GM18861 (cell line): ENCODE measurements around the gene DRD3.

Source experiments
- ATAC-seq: cut with Tn5 transposase; IDR thresholded peaks from one replicate; pipeline ENCODE4 v1.9.1; 2021; ENCODE audit not compliant: unreplicated experiment

The DRD3 gene

GRCh38 chr3:114122027-114122709 lies 56.7 kb downstream of the DRD3 start:
- no peak for ATAC-seq

DNA sequence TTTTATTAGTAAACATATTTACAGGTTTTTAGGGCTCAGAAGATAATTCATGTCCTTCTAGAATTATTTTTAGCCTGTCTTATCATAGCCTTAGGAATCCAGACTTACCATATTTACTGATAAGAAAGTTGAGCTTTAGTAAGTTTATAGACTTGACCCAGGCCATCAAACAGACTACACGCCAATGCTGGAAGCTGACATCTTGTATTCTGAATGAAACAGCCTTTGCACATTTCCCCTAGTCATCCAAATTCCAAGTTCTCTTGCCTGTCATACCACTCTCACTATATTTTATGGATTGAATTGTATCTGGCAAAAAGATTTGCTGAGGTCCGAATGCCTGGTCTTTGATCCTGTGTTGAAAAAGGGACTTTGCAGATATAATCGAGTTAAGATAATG lies 58.6 kb downstream of the DRD3 start:
- no peak for ATAC-seq

DNA sequence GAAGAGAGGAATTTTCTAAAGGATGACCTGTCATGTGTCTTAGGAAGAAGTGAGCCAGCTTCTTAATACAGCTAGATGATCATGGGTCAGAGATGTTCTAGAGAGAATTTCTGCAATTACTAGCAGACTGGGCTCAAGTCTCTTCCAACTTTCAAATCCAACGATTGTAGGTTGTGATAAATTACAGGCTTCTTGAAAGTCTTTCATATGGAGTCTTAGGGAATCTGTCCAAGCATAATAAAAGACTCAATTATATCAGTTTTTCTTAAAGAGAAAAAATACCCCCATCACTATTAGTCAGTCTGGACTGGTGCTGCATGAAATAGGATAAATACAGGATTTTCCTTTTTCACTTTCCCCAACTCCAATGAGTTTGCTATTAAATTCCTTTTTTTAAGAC lies 59.1 kb downstream of the DRD3 start:
- no peak for ATAC-seq

DNA sequence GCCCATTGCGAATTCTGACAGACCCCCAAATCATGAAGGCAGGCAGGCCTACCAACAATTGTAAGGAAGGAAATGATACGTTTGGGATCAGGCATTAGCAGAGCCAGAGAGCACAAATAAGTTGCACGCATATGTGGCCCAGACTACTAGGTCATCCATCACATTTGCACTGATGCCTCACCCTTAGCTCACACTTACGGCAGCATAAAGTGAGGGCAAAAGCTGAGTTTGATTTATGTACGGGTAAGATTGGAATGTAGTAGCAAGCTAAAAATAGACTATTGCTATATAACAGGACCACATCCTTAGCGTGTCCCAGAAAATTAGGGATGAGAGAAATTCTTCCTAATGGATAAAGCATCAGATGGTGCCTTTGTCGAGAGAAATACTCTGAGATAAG lies 63.7 kb downstream of the DRD3 start:
- ATAC-seq = no peak

GRCh38 chr3:114114719-114115118 lies 64.1 kb downstream of the DRD3 start:
- ATAC-seq = no peak

GRCh38 chr3:114112696-114113095 lies 66.2 kb downstream of the DRD3 start:
- no peak for ATAC-seq

DNA sequence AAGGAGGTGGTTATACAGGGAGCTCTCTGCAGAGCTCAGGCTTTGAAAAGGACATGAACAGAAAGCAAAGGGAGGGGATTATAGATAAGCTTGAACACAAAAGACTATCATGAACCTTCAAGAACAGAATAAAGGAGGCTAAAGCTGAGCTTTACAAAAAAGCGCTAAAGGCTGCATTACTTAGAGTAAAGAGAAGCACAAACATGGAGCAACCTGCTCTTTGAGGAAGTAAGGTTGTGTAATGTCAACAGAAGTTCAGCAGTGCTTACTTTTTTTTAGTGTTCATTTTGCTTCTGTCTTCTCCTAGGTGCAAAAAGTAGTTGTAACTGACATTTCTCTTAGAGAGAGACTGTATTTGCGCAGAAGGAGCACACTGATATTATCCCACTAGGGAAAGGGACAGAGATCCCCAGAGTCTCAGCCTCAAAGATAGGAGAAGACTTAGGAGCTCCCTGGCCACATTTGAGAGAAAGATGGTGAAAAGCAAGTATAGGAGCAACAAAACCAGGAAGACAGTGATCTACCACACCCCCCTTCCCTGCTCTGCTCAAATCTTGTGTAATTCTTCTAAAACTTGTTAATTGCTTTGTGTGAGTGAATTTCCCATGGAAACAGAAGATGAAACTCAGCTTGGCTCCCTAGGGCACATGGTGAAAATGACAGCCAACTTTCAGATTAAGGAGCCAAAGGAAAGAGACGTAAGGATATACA lies 67.6 kb downstream of the DRD3 start:
- ATAC-seq = no peak

DNA sequence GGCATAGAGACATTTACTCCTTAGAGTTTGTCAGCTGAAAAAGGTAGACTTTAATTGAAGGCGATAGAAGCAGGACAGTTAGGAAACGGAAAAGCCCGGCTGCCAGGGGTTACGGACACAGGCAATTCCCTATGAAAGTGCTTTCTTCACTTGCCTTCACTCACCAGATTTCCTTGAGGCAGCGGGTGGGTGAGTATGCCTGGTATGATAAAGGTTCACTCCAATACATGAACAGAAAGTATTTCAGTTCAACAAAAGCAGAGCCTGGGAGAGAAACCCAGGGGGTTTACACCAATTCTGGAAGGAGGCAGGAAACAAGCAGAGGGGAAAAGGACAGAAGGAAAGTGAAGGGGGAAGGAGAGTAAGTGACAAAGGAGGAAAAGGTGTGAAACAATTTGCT lies 68.4 kb downstream of the DRD3 start:
- no peak for ATAC-seq

DNA sequence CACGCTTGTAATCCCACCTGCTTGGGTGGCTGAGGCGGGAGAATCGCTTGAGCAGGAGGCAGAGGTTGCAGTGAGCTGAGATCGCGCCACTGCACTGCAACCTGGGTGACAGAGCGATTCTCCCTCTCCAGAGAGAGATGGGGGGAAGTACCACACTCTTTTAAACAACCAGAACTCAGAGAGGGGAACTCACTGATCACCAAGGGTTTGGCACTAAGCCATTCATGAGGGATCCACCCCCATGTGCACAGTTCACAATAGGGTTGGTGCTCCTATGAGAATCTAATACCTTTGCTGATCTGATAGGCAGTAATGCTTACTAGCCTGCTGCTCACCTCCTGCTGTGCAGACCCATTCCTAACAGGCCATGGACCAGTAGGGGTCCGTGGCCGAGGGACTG lies 70.7 kb downstream of the DRD3 start:
- ATAC-seq = no peak

DNA sequence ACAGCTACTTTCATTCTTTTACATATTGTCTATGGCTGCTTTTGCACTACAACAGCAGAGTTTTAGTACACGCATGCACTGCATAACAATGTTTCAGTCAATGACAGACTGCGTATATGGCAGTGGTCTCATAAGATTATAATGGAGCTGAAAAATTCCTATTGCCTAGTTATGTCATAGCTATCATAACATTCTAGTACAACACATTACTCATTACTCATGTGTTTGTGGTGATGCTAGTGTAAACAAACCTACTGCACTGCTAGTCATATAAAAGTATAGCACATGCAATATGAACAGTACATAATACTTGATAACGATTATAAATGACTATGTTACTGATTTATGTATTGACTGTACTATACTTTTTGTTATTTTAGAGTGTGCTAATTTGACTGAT lies 74.4 kb downstream of the DRD3 start:
- no peak for ATAC-seq

- no peak for ATAC-seq
These were observed 75.0 kb downstream of the DRD3 start for GRCh38 chr3:114103858-114104257.

DNA sequence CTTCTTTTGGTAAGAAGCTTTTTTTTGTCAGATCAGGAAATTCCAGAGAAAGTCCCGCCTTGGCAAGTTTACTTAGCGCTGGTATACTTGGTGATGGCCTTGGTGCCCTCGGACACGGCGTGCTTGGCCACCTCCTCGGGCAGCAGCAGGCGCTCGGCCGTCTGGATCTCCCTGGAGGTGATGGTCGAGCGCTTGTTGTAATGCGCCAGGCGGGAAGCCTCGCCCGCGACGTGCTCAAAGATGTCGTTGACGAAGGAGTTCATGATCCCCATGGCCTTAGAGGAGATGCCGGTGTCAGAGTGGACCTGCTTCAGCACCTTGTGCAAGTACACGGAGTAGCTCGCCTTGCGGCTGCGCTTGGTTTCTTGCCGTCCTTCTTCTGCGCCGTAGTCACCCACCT lies 75.7 kb downstream of the DRD3 start:
- ATAC-seq = no peak

DNA sequence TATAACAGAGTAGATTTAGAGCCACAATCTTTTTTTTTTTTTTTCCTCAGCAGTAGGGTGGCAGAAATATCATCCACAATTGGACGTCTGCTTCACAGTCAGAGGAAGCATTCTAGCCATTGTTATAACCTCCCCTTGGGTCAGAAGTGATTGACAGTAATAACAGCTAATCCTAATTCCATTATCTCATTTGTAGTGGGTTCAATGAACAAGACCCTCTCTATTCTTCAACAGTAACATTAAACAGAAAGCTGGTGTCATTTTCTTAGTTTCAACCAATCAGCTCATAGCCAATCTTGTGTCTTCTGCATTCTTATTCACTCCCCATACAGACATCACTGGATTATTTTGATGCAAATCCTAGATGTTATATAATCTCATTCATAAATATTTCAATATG lies 77.8 kb downstream of the DRD3 start:
- no peak for ATAC-seq

DNA sequence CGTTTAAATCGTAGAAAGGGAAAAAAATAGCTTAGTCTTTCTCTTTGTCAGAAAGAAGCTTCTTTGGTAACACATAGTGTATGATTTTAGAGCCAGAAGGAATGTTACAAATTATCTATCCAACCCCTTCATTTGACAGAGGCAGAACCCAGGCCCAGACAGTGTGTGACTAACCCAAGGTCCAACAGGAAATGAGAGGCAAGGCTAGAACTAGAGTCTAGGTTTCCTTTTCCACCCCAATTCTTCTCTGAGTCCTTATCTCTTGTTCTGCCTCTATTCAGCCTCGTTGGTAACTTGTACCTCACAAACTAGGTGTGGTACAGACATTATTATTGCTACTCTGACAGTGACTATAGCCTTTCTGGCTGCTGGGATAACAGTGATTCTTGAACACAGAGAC lies 83.1 kb downstream of the DRD3 start:
- ATAC-seq = no peak

- ATAC-seq = no peak
These were observed 85.3 kb downstream of the DRD3 start for GRCh38 chr3:114093596-114093995.

DNA sequence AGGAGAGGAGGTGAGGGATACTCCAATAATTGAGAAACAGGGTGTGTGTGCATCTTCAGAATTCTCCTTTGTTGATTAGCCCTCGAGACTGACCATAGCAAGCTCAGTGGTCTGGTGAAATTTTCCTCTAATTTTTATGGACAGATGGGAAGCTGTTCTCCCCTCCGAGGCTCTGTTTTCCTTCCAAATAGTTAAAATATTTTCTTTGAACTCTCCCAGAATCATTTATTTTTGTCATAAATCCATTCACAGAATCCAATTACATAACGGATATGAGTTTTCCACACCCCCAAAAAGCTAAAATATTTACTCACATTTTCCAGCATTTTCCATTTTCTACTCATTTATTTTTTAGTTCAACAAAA lies 85.9 kb downstream of the DRD3 start:
- ATAC-seq = no peak

DNA sequence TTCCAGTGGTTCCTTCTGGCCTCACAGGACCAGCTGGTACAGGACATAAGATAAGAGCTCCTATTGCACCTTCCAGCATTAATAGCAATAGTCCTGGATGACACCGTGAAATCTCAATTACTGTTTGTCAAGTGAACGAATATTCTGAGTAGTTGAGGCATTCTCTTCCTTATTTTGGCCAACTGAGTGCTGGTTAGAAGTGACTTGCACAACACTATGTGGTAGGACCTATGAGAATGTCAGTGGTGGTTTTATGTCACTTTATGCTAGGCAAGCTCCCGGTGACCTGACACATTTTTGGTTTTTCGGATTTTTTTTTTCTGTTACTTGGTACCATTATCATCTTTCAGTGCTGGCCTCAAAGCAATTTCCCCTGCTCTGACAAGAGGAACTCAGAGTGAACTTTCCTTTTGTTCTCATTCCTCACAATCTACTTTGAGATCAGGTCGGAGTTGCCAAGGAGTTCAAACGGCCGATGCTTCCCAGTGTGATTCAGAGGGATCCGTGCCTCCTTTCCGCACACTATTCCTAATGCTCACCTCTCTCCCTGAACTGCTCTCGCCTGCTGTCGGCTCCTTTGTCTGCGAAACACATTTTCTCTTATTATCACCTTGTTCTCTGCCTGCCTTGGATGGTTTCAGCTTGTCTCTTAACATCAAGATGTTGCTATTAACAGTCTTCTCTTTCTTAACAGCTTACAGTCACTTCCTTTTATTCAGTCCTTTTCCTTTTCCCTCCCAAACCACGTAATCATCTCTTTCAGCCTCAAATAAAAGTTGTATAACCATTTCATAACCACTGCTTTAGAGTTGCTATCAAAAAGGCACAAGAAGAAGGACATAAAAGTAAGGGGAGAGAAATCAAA lies 86.5 kb downstream of the DRD3 start:
- ATAC-seq = no peak

DNA sequence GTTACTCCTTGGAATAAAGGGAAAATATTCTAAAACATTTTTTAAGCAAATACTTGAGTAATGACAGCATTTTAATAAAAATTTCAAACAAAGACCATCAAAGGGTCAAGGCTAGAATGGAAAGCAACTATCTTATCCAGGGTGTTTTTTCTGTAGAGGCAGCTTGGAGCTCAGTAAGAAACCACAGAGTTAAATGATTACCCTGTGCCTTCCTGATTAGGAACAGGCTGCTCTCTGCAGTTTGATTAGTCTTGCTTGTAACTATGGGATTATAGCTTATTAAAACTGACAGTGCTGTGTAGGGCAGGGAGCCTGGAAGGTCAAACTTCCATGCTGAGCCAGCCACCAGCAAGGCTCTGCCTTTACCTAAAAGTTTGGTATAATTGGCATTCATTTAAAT lies 89.2 kb downstream of the DRD3 start:
- ATAC-seq = no peak

DNA sequence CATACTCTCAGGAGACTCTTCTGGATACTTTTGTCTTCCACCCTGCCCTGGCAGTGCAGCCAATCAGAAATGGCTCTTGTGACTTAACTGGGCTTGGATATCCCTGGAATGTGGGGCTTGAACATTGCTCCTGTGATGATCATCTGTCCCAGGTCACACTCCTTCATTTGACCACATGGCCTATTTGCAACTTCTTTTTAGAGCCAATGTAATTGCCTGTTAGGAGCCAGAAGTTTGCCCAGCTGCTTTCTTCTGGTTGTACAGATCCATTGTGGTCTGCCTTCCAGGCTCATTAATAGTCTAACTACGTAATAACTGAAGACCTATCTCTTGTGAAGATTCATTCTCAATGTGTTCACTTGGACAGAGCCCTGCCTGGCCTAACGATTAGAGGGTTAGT lies 92.5 kb downstream of the DRD3 start:
- ATAC-seq = no peak

DNA sequence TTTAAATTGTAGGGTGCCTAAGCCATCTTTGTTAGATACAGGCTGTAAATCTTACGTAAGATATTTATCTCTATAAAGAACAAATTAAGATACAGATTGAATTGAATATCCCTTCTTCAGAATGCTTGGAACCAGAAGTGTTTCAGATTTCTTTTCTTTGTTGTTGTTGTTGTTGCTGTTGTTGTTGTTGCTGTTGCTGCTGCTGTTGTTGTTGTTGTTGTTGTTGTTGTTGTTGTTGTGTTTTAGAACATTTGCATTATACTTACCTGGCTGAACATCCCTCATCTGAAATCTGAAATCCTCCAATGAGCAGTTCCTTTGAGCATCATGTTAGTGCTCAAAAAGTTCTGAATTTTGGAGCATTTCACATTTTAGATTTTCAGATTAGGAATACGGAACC lies 95.7 kb downstream of the DRD3 start:
- no peak for ATAC-seq

DNA sequence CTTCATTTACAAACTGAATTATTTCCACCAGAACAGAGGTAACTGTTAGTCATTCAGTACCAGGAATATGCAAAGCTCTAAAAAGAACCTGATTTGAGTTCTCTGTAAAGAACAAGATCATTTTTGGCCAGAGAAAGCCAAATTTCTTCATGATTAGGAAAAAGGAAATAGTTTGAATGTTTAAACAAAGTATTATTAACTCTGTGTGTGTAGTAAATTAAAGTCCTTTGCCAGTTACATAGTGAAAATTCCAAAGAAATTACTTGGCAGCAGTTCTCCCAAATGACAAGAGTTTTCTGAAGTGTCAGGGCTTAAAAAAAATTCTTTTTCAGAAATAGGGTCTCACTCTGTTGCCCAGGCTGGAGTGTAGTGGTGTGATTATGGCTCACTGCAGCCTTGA lies 97.8 kb downstream of the DRD3 start:
- no peak for ATAC-seq

- ATAC-seq = no peak
These were observed 98.7 kb downstream of the DRD3 start for GRCh38 chr3:114080201-114080600.
